Epithelial cell of prostate (primary cell): ENCODE results near the gene KTN1.

ENCODE experiments used
- DNase-seq: peaks from one replicate; pipeline ENCODE4 v3.0.0-alpha.2; 2011; ENCODE audit warnings: low read depth, low spot score
- H3K27ac ChIP-seq: fragments of 450-650 bp; 2 replicates; pipeline ENCODE4 v1.5.1; 2017; ENCODE audit warnings: mild to moderate bottlenecking

The KTN1 gene

GRCh38 chr14:55579724-55580469 lies at the start of gene KTN1:
Gene KTN1, plus strand, starts transcription at chr14:55580207. Its CDS starts 31,842 bp downstream, at chr14:55612049.
- no peak for DNase-seq
- H3K27ac ChIP-seq, result peak within 1 kb of the TSS; percentile 72

DNA sequence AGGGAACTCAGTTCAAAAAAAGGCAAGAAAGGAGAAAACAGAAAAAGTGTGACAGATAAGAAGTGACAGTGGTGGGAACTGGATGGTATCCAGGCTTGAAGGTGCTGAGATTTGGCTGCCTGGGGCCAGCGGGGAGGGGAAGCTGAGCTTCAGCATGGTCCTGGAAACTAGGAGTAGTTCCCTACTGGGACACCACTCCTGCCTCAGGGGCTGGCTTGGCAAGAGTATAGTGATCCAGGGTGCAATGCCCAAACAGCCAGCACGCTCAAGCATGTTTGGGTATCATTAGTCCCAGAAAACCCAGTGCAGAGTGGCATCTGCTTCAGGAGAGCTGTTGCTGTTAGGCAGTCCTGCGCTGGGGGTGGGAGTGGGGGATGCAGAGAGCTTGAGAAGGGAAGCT lies 49.5 kb upstream of the KTN1 start:
- DNase-seq, result no peak
- H3K27ac ChIP-seq, result no peak overlapping the region

DNA sequence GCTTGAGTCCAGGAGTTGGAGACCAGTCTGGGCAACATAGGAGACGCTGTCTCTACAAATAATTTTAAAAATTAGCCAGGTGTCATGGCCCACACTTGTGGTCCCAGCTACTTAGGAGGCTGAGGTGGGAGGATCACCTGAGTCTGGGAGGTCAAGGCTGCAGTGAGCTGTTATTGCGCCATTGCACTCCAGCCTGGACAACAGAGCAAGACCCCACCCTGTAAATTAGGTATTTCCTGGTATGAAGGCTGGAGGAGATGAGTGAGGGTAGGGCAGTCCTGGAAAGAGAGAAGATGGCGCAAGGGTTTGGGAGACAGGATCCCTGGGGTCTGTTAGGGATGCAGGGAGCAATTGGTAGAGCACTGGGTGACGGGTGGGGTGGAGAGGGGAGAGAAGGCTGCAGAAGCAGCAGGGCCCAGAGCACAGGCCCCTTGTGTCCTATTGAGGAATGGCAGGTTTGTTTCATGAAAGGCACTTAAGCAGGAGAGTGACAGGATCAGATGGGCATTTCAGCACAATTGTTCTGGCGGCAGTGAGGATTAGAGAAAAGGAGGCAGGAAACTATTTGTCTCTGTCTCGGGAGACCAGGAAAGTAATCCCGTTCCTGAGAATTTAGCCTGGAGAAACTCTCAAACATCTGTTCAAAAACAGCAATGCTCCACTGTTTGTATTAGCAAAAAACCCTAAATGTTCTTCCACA lies 47.2 kb upstream of the KTN1 start:
- no peak for DNase-seq

GRCh38 chr14:55533960-55534359 lies 46.0 kb upstream of the KTN1 start:
- no peak overlapping the region for H3K27ac ChIP-seq
- peak; percentile 77 for DNase-seq

More for the DNA sequence above, 47.2 kb upstream of the KTN1 start:
- no peak overlapping the region for H3K27ac ChIP-seq

DNA sequence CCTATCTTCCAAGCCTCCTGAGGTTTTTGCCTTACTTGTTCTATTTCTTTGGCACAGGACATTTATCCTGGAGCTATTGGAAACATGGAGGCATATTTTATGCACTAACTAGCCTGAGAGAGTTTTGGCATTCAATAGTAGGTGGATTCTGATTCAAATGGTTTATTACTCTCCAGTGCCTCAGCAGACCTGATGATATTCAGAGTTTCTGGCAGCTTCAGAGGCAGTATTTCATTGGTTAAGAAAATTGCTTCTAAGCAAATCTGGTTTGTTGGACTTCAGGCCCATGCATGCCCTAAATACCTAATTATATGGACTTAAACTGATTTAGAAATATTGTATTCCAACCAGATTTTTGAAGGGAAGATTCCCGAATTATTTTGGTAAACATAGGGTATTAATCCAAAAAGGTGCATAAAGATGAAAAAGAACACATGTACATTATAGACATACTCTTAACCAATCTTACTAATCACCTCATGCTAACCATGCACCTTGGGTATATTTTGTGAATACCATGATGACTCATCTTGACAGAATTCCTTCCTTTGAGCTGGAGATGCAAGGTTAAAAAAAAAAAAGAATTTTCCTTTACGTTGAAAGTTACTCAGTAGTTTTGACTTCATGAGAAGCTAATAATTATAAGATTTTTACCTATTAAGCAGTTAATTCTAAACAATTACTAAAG lies 44.3 kb upstream of the KTN1 start:
- peak; percentile 36 for DNase-seq
- H3K27ac ChIP-seq, result peak overlapping the region; percentile 38

DNA sequence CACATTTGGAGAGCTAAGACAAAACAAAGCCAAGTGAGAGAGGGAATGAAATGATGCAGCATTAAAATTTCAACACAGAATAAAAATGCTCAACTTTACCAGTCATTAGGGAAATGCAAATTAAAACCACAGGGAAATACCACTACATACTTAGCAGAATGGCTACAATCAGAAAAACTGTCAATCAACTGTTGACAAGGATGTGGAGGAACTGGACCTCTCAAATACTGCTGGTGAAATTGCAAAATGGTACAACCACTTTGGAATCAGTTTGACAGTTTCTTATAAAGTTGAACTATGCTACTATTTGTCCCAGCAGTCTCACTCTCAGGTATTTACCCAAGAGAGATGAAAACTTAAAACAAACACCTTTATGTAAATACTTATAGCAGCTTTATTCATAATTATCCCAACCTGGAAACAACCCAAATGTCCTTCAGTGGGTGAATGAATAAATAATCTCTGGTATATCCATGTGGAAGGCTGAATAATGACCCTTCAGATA lies 43.8 kb upstream of the KTN1 start:
- peak overlapping the region; percentile 38 for H3K27ac ChIP-seq
- DNase-seq, result no peak

GRCh38 chr14:55537782-55538181 lies 42.2 kb upstream of the KTN1 start:
- no peak overlapping the region for H3K27ac ChIP-seq

DNA sequence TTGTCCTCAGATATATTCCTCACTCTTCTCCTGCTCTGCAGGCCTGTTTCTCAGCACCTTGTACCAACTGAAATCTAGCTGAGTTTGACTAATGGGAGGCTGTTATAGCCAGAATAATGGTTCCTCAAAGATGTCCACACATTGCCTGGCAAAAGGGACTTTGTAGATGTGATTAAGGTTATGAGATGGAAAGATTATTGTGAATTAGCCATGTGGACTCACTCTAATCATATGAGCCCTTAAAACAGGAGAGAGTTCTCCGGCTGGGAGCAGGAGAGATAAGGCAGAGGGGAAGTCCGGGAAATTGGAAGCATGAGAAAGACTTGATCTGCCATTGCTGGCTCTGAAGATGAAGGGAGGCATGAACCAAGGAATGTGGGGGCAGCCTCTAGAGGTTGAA lies 40.0 kb upstream of the KTN1 start:
- no peak overlapping the region for H3K27ac ChIP-seq
- no peak for DNase-seq

More at GRCh38 chr14:55537782-55538181, 42.2 kb upstream of the KTN1 start:
- no peak for DNase-seq

GRCh38 chr14:55540847-55541773 lies 38.9 kb upstream of the KTN1 start:
- H3K27ac ChIP-seq, result no peak overlapping the region
- peak; percentile 29 for DNase-seq

DNA sequence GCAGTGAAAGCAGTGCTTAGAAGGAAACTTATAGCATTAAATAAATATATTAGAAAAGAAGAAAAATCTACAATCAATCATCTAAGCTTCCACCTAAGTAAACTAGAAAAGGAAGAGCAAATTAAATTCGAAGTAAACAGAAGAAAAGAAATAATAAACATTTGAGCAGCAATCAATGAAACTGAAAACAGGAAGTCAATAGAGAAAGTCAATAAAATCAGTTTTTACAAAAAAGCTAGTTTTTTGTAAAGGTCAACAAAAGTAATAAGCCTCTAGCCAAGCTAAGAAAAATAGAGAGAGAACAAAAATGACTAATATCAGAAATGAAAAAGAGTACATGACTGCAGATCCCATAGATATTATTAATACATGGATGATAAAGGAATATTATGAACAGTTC lies 34.2 kb upstream of the KTN1 start:
- H3K27ac ChIP-seq, result no peak overlapping the region
- no peak for DNase-seq

DNA sequence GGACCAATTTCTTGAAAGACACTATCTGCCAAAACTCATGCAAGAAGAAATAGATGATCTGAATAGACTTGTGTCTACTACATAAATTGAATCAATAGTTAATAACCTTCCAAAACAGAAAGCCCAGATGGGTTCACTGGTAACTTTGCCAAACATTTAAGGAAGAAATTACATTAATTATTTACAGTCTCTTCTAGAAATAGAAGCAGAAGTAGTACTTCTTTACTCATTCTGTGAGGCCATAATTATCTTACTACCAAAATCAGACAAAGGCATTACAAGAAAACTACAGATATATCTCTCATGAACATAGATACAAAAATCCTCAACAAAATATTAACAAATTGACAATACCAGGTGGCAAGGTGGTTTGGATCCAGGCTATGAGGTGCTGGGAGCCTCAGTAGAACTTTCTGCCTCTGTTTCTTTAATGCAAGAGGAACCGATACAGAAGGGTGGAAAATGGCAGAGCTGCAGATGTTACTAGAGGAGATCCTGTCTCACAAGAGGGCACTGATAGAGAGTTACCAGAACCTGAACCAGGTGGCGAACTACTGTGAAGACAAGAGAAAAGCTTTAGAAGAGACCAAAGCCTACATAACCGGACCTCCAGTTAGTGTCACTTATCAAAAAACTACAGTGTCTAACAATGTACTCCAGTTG lies 33.7 kb upstream of the KTN1 start:
- no peak for DNase-seq
- no peak overlapping the region for H3K27ac ChIP-seq

GRCh38 chr14:55547650-55548315 lies 32.2 kb upstream of the KTN1 start:
- DNase-seq, result no peak
- no peak overlapping the region for H3K27ac ChIP-seq

DNA sequence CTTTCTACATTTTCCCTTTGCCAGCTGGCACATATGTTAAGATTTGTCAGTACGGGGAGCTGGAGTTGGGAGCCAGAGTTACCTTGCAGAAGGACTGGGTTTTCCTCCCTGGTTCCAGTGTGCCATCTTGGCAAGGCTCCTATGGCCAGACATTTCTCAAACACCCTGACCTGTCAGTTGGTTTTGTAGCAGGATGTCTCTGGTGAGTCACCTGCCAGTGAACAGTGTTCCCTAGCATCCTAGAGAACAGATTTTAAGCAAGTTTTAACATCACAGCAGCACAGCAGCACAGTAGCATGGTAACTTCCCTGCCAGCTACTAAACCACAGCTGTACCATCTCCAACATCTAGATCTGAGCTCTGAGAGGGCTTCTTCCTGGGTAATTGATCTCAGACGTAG lies 26.2 kb upstream of the KTN1 start:
- no peak overlapping the region for H3K27ac ChIP-seq
- DNase-seq, result peak; percentile 20

DNA sequence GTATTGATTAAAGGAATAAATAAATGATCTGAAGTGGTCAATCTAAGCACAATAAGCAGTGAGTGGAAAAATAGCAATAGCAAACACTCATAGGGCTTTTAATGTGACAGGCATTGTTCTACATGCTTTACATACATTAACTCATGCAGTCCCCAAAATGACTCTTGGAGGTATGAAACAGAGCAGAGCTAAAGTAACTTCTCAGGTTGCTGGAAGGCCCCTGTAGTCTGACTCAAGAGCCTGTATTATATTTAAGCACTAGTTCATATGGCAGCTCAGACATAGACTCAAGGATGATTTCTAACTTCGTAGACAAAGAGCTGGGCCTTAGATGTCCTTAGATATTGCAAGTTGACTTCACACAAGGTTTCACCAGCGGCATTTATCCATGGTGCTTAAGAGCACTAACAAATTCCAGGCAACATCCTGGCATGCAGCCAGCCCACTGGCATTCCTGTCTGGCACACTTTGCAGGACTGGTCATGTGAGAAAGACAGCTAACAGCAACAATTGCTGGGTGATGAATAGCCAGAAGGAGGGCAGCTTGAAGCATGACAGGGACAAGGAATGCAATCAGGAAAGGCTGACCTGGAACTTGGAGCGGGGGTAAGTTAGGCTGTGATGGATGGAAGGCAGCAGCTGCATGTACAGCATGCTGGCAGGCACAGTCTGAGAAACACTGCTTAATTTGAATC lies 22.9 kb upstream of the KTN1 start:
- H3K27ac ChIP-seq, result no peak overlapping the region
- peak; percentile 78 for DNase-seq

DNA sequence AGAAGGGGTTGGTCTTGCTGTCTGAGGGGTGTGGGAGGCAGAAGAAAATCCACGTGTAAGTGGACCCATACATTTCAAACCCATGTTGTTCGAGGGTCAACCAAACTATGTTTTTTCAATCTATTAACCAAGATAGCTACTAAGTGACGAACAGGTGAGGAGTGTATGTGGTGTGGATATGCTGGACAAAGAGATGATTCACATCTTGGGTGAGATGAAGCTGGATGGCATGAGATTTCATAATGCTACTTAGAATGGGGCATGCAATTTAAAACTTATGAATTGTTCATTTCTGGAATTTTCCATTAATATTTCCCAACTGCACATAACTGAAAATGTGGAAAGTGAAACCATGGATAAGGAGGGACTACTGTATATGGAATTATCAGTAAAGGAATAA lies 17.9 kb upstream of the KTN1 start:
- DNase-seq, result no peak
- H3K27ac ChIP-seq, result no peak overlapping the region

- no peak for DNase-seq
Measured at GRCh38 chr14:55568618-55569017, 11.4 kb upstream of the KTN1 start.

DNA sequence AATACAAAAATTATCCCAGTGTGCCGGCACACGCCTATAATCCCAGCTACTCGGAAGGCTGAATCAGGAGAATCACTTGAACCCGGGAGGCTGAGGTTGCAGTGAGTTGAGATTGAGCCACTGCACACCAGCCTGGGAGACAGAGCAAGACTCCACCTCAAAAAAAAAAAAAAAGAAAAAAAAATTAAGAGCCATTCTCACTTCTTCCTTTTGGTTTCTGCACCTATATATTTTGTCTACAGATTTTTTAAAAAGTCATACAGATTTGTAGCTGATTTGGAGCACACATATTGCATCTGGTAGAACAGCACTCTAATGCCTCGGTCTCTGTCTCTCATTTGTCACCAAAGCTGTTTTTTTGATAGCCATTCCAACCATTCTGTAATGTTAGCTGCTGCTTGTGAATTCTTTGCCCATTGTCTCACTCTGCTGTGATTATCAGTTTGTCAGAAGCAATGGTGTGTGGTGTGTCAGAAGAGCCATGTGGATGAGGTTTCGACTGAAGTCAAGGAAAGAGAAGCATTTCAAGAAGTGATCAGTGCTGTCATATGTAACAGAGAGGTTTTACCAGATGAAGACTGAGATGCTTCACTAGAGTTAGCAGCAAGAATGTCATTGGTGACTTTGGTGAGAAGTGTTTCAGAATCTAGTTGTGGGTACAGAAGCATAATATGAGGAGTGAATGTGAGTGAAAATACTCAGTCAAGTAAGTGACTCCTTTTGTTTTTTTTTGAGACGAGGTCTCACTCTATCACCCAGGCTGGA lies 8.7 kb upstream of the KTN1 start:
- H3K27ac ChIP-seq, result no peak overlapping the region
- DNase-seq, result no peak

More at GRCh38 chr14:55568618-55569017, 11.4 kb upstream of the KTN1 start:
- no peak overlapping the region for H3K27ac ChIP-seq

GRCh38 chr14:55572578-55572977 lies 7.4 kb upstream of the KTN1 start:
- DNase-seq, result no peak
- no peak overlapping the region for H3K27ac ChIP-seq
